Endometrial microvascular endothelial cells (primary cell): Measurements from ENCODE around the gene AUTS2. TPM values are rescaled to one million over a fixed set of nuclear protein-coding genes. Genes with fewer than 3 reads are reported as not detected.

Experiments used
- in situ Hi-C: cut with HindIII; loops from 2 replicates; pipeline ENCODE4 v1.10.0; 2017; ENCODE audit warnings: low sequenced_read_pairs, low pct_unique_long_range_greater_than_20kb; ENCODE audit errors: inconsistent ontology term
- total RNA-seq: library from RNA; depleted of rRNA; stranded (reverse); fragments of >200 nt; gene quantifications from one replicate; pipeline ENCODE4 v1.2.3, GENCODE V29; 2015; ENCODE audit errors: inconsistent ontology term

Gene AUTS2
- total RNA-seq, 1 donor from 2014 or later, result 0.09 TPM

DNA sequence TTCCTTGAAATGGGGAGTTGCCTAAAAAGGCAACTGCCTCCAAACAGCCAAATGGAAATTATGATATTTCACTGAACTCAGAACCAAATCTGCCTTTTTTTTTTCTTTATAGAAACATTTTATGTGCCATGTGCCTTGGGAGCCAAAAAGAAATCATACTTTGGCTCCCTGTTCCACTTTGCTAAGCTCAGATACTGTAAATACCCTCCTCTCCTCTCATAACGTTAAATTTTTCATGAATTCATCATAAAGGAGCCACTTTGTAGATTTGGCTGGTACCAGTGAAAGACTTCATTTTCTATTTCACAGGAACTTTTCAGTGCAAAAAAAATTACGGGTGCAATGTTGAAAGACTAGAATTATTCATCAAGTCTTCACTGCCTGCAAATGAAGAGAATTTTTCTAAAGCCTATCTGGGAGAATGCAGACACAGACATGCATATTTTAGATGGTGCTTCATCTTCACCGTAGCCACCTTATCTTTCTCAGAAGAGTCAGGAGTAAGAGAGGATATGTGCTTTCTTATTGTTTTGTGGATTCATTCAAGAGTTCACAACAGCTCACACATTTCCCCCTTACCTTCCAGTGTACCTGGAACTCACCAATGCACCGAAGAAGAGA, 791.4 kb downstream of the AUTS2 start:
- in situ Hi-C loops, result no loop called here

- in situ Hi-C loops, result no loop called here
Observed at GRCh38 chr7:70390251-70390650, 792.0 kb downstream of the AUTS2 start.

DNA sequence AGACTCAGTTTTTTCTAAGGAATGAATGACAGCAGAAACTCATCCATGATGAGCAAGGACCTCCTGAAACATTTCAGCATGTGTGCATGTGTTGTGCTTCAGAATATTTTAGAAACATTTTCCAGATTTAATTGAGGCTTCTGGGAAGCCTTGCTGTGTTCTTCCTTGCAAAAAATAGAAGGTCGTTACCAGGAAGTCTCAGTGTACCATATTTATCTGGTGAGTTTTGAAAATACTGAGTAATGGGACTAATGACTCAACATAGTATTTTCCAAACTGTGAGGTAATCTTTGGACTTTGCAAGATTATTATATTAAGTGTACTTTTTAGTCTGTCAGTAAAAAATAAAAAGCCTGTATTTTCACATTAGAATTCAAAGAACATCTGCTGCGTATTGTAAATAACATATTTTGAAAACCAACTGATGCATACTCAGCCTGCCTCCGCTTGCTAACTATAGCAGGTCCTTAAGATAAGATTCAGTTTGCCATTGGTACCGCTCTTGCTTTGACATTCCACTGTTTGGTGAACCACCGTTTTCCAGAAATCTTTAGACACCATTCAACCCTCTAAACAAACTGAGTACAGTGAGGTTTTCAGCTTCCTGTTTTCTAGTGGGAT, 794.1 kb downstream of the AUTS2 start:
- in situ Hi-C loops, result no loop called here

- in situ Hi-C loops, result no loop called here
Observed at GRCh38 chr7:70392877-70393435, 794.7 kb downstream of the AUTS2 start.

DNA sequence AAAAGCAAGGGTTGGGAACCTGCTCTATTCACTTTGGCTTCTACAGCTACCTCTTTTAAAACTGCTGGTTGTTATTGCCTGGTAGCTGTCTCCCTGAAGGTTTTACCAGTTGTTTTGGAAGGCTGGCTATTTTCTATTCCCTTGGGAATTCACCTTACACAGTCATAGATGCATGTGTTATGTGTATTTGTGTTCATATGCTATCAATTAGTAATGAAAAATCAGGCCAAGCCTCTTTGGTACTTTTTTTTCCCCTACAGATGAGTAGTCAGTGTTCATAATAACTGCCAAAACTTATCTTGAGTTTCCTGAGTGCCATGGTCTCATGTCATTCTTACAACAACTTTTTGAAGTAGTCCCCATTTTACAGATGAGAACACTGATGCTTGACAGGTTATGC, 795.7 kb downstream of the AUTS2 start:
- in situ Hi-C loops, result no loop called here

DNA sequence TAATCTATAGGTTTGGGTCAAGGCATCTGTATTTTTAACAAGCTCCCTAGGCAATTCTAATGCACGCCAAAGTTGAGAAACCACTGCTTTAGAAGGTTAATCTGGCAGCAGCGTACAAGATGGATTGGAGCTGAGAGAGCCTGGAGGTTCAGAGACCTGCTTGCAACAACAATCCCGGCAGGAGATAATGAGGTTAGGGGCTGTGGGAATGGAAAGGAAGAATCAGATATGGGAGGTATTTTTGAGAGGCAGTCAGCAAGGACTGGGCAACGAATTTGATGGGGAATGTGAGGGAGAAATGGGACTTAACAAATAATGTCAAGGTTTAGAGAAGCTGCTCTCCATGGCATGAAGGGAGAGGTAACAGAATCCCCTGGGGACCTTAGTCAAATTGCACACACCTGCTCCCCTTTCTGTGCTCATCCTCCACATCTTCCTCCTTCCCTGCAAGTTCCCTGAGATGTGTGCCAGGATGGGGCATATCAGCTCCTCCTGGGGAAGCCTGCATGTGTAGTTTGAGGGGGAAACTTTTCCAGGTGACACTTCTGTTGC, 802.6 kb downstream of the AUTS2 start:
- in situ Hi-C loops, result no loop called here

DNA sequence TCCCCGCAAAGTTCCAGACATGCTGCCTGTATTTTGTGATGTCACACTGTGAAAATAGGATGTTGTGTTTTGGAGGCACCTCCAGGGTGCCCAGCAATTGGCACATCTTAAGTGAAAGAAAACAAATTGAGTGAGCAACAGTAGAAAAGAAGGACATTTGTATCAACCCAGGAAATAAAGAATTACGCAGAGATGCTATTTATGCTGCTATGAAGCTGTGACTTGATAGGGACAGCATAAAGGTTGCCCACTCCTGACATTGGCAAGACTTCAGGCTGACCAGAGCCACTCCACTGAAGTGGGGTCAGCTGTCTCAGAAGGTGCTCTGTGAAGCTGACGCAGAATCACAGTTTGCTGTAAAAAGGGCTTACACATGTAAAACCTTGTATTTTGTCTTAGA, 803.8 kb downstream of the AUTS2 start:
- in situ Hi-C loops, result no loop called here

GRCh38 chr7:70405241-70405640, 807.0 kb downstream of the AUTS2 start:
- in situ Hi-C loops, result no loop called here

GRCh38 chr7:70406186-70406949, 808.1 kb downstream of the AUTS2 start:
- in situ Hi-C loops, result no loop called here

DNA sequence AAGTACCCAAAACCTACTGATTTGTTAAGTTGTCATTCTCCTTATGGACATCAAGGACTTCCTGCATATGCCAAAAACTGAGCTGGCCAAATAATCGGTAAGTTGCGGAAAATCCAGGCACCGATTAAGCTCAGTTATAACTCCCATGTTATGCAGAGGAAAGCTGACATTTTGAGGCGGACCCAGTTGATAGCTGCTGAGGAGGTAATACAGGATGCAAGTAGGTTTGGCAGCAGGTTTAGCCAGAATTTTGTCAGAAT, 808.6 kb downstream of the AUTS2 start:
- in situ Hi-C loops, result no loop called here

DNA sequence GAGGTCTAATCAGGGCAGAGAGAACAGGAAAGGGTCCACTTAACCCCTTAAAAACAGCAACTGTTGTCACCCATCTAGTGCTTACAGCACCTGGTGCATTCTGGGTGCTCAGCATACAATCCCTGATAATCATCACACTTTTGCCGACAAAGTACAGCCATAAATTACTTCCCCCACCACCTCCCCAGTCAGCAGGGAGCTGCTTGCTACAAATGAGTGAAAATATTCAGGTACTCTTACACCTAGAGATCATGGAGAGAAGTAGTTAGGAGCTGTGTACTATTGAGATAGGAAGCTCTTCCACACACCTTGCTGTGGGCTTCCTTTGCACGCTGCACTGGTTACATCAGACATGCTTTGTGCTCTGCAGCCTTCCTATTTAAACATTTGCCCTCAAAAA, 810.2 kb downstream of the AUTS2 start:
- in situ Hi-C loops, result no loop called here

- in situ Hi-C loops, result no loop called here
Observed at GRCh38 chr7:70408891-70409290, 810.6 kb downstream of the AUTS2 start.

DNA sequence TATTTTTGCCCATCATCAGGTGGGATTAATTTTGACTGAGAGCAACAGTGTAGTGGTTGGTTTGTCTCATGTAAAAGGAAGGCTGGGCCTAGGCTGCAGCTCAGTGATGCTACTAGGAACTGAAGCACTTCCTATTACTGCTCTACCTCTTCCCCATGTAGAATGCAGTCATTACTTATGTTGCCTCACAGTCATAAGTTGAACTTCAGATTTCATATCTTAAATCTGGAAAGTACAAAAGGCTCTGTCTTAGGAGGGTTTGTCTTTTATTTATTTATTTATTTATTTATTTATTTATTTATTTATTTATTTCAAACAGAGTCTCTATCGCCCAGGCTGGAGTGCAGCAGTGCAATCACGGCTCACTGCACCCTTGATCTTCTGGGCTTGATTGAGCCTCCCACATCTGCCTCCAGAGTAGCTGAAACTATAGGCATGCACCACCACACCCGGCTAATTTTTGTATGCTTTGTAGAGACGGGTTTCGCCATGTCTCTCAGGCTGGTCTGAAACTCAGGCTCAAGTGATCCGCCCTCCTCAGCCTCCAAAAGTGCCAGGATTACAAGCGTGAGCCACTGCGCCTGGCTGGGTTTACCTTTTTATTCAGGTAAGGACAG, 812.0 kb downstream of the AUTS2 start:
- in situ Hi-C loops, result no loop called here

GRCh38 chr7:70414368-70414767, 816.1 kb downstream of the AUTS2 start:
- in situ Hi-C loops, result no loop called here

- in situ Hi-C loops, result no loop called here
Observed at GRCh38 chr7:70415179-70415972, 817.1 kb downstream of the AUTS2 start.

DNA sequence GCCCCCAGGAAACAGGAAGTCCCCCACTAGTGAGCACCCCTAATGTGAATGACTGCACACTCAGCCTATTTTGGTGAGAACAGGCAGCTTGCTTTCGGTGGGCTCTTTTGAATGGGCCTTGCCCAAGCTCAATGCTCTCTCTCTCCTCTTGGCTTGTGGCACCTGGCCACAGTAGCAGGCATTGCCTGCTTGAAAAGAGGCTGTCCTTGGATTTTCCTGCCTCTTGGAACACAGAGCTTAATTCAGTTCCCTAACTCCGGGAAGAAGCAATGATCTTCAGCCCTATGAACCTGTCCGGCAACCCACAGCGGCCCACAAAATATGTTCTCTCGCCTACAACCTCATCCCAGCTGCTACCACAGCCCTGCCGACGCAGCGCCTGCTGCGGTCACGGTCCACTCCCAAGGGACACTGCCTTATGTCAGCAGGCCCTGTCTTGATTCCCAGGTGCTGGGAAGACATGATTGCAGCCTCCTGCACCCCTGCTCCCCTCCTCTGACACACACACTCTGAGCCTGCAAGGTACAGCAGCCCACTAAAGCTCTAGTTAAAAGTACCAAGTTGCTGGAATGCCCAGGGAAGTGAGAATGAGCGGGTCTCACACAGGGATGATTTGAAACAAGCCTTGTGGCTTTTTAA, 818.2 kb downstream of the AUTS2 start:
- in situ Hi-C loops, result no loop called here

- in situ Hi-C loops, result no loop called here
Observed at GRCh38 chr7:70416986-70417655, 818.8 kb downstream of the AUTS2 start.
